PC-9 (cell line): ENCODE data around the gene ZNF831. TPM values are rescaled to one million over a fixed set of nuclear protein-coding genes. Genes with fewer than 3 reads are reported as not detected.

Source experiments
- BruUV-seq: library from RNA; stranded (reverse); fragments of 400-500 nt; replicated peaks from 2 replicates; lab custom pipeline; 2021; lab: Mats Ljungman, UMichigan
- CTCF ChIA-PET: fragments of 300-600 bp; sonication (Branson Sonifier 250); formaldehyde crosslinking; loops from one replicate; lab custom pipeline; 2022; ENCODE audit warnings: antibody characterized with exemption; lab: Charles Lee
- POLR2A ChIA-PET: fragments of 300-600 bp; sonication (Branson Sonifier 250); formaldehyde crosslinking; loops from one replicate; lab custom pipeline; 2022; ENCODE audit warnings: antibody characterized with exemption; ENCODE audit not compliant: unreplicated experiment; lab: Charles Lee
- DNase-seq, 2 experiments: peaks; one replicate each; pipeline versions ENCODE4 v3.0.0 to v3.0.0-alpha.2; 2015 to 2022; ENCODE audit warnings: mixed read lengths in 1 of 2
- H2AFZ ChIP-seq: fragments of 200-600 bp; sonication (generic); 2 replicates; pipeline ENCODE4 v1.8.1; 2017; ENCODE audit warnings: antibody characterized with exemption
- H3F3A ChIP-seq: fragments of 200-600 bp; sonication (generic); 2 replicates; pipeline ENCODE4 v1.8.1; 2017; ENCODE audit warnings: antibody characterized with exemption, mild to moderate bottlenecking, low read depth; ENCODE audit not compliant: insufficient read depth
- H3K27ac ChIP-seq: fragments of 200-600 bp; sonication (generic); 2 replicates; pipeline ENCODE4 v1.6.1; 2016; ENCODE audit warnings: mixed run types
- H3K27me3 ChIP-seq: fragments of 200-600 bp; sonication (generic); 2 replicates; pipeline ENCODE4 v1.6.1; 2016; ENCODE audit warnings: low read depth, mixed run types; ENCODE audit not compliant: insufficient read depth
- H3K36me3 ChIP-seq: fragments of 200-600 bp; sonication (generic); 2 replicates; pipeline ENCODE4 v1.6.1; 2016; ENCODE audit warnings: low read depth, mixed run types
- H3K4me1 ChIP-seq: fragments of 200-600 bp; sonication (generic); replicated peaks from 2 replicates; pipeline ENCODE4 v1.6.1; 2016; ENCODE audit warnings: mixed run types; ENCODE audit not compliant: insufficient read depth
- H3K4me2 ChIP-seq: fragments of 200-600 bp; sonication (generic); 2 replicates; pipeline ENCODE4 v1.6.1; 2017; ENCODE audit warnings: mixed run types
- H3K4me3 ChIP-seq: fragments of 200-600 bp; sonication (generic); 2 replicates; pipeline ENCODE4 v1.6.1; 2016; ENCODE audit warnings: mixed run types
- H3K79me2 ChIP-seq: fragments of 200-600 bp; sonication (generic); 2 replicates; pipeline ENCODE4 v1.6.1; 2017; ENCODE audit warnings: low read depth, mixed run types
- H3K9me2 ChIP-seq: fragments of 200-600 bp; sonication (generic); 2 replicates; pipeline ENCODE4 v1.8.1; 2017; ENCODE audit warnings: mild to moderate bottlenecking; ENCODE audit not compliant: insufficient read depth
- H3K9me3 ChIP-seq: fragments of 200-600 bp; sonication (generic); 2 replicates; pipeline ENCODE4 v1.8.1; 2016; ENCODE audit warnings: low read depth; ENCODE audit not compliant: insufficient read depth
- H4K20me1 ChIP-seq: fragments of 200-600 bp; sonication (generic); 2 replicates; pipeline ENCODE4 v1.8.1; 2017; ENCODE audit not compliant: insufficient read depth
- CTCF ChIP-seq: fragments of 200-600 bp; sonication (generic); conservative IDR thresholded peaks from 2 replicates; pipeline ENCODE4 v1.6.1; 2017; ENCODE audit warnings: mixed run types, antibody characterized with exemption, mild to moderate bottlenecking, moderate library complexity
- EZH2 ChIP-seq: fragments of 200-600 bp; sonication (generic); IDR thresholded peaks from 2 replicates; pipeline ENCODE4 v1.8.0; 2017; ENCODE audit warnings: antibody characterized with exemption, low read depth
- intact Hi-C: fragments of 100-400 bp; cut with micrococcal nuclease; formaldehyde crosslinking; loops from one replicate; pipeline ENCODE4 v1.10.0; 2022; ENCODE audit not compliant: unreplicated experiment
- total RNA-seq: library from RNA; stranded (reverse); gene quantifications from 2 replicates; pipeline ENCODE4 v1.2.3, GENCODE V29; 2021

ZNF831 gene
- total RNA-seq, 1 experiment from 2014 or later: not detected

GRCh38 chr20:59179988-59180387, 16.4 kb downstream of the ZNF831 start:
- Histone ChIP-seq H2AFZ (no peak overlapping the region), H3K9me2 (no peaks in the 10 kb centered on the region), H3K79me2 (no peaks in the 10 kb centered on the region), H3K4me3 (no peak overlapping the region), H3K9me3 (no peaks in the 10 kb centered on the region), H3F3A (no peaks in the 10 kb centered on the region), H4K20me1 (no peaks in the 10 kb centered on the region), H3K4me1 (no peaks in the 10 kb centered on the region), H3K36me3 (no peaks in the 10 kb centered on the region), H3K27ac (no peak overlapping the region), H3K4me2 (no peak overlapping the region), H3K27me3 (peaks cover 95% of the 10 kb centered on the region)
- ChIA-PET POLR2A (no interaction called here), CTCF (no interaction called here)
- intact Hi-C loops: no loop called here
- no peak for TF ChIP-seq EZH2
- no peak for TF ChIP-seq CTCF
- no TSS peak for BruUV-seq
- DNase-seq: no peak

DNA sequence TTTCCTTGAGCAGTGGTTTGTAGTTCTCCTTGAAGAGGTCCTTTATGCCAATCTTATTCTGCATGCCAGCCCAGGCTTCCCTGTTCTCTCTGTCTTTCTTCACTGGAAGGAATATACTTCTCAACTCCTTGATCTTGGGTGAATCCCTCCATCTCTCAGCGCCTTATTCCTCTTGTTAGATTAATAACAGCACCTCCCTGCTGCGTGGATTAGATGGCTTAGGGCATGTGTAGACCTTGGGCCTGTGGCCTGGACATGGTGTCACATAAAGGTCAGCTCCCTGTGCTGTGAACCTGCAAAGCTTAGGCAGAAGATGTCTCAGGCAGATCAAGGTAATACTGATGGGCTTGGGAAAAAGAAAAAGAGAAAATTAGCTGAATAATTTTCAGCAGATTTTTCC, 18.3 kb downstream of the ZNF831 start:
- H3K9me2 ChIP-seq: no peaks in the 10 kb centered on the region
- no peak overlapping the region for H3K27ac ChIP-seq
- H3F3A ChIP-seq: no peaks in the 10 kb centered on the region
- H3K4me3 ChIP-seq: no peak overlapping the region
- no TSS peak for BruUV-seq
- DNase-seq: no peak
- H4K20me1 ChIP-seq: no peaks in the 10 kb centered on the region
- H3K9me3 ChIP-seq: no peaks in the 10 kb centered on the region
- H3K4me2 ChIP-seq: no peak overlapping the region
- H3K27me3 ChIP-seq: peaks cover 95% of the 10 kb centered on the region
- TF ChIP-seq EZH2: no peak
- TF ChIP-seq CTCF: no peak
- H3K36me3 ChIP-seq: no peaks in the 10 kb centered on the region
- no peaks in the 10 kb centered on the region for H3K79me2 ChIP-seq
- ChIA-PET CTCF (no interaction called here), POLR2A (no interaction called here)
- H3K4me1 ChIP-seq: no peaks in the 10 kb centered on the region
- intact Hi-C loops: no loop called here
- H2AFZ ChIP-seq: no peak overlapping the region

DNA sequence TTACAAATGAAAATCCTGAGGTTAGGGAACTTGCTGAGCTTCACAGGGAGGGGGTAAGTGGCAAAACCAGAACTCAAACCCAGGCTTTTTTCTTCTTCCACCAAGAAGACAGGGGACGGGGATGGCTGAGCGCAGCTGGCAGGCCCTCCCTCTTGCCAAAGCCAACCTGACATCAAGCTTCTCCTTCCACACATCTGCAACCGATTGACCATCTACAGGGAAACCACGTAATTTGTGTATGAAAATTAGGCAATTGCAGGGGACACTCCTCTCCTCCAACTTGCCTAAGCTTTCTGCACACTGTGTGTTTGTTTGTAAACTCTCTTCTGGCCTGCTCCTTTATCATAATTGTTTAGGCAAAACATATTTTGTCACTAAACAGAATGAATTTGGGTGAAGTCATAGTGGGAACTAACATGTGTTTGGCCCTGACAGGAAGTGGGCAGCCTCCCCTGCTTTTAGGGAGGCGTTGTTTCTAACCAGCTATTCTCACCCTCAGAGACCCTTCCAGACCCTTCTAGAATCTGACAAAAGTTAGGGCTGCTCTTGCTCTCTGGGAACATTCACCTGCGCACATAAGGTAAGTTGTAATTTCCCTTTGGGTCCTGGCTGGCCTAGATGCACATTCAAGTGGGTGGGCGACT, 18.9 kb downstream of the ZNF831 start:
- BruUV-seq: no TSS peak
- CTCF ChIA-PET: no interaction called here
- no peak overlapping the region for H3K4me3 ChIP-seq
- H2AFZ ChIP-seq: no peak overlapping the region
- no peaks in the 10 kb centered on the region for H3K9me3 ChIP-seq
- no peak overlapping the region for H3K4me2 ChIP-seq
- no peaks in the 10 kb centered on the region for H3K36me3 ChIP-seq
- peaks cover 95% of the 10 kb centered on the region for H3K27me3 ChIP-seq
- H3K4me1 ChIP-seq: no peaks in the 10 kb centered on the region
- no peak for TF ChIP-seq CTCF
- TF ChIP-seq EZH2: no peak
- H3F3A ChIP-seq: no peaks in the 10 kb centered on the region
- H3K9me2 ChIP-seq: no peaks in the 10 kb centered on the region
- H3K27ac ChIP-seq: no peak overlapping the region
- DNase-seq: no peak
- H4K20me1 ChIP-seq: no peaks in the 10 kb centered on the region
- intact Hi-C loops: no loop called here
- H3K79me2 ChIP-seq: no peaks in the 10 kb centered on the region
- POLR2A ChIA-PET: no interaction called here
